ENCODE data around the gene ARHGAP19.

GRCh38 chr10:97311111-97311626, 18.7 kb upstream of the ARHGAP19 start:
- TF ChIP-seq CTCF (IDR thresholded peaks at IDR 0.05; ENCODE audit: insufficient read depth, low read length) (no peak), REST (IDR thresholded peaks at IDR 0.05; ENCODE audit: insufficient replicate concordance, low read depth) (no peak), POLR2AphosphoS5 (IDR thresholded peaks at IDR 0.05; ENCODE audit: low read depth) (no peak), GABPA (IDR thresholded peaks at IDR 0.05; ENCODE audit: low read depth) (no peak)
